ENCODE measurements around the gene RNF217. TPM values are rescaled to one million over a fixed set of nuclear protein-coding genes. Genes with fewer than 3 reads are reported as not detected.

Gene RNF217
- total RNA-seq, 1 donor from 2014 or later = not detected

DNA sequence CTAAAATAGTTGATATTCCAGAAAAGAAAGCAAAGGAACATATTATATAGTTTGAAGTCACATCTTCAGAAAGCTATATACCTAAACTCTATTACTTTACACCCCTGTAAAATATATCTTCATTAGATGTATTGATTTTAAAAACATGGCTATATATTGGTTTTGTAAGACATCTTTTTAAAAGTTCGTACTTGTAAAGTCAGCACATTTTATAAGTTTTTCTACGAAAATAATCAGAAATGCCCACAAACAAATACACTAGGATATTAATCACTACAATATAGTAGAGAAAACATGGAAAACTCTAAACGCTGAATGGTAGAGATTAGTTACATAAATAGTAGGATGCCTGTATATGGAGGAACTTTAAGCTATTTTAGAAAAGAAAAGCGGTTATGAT, 52.9 kb downstream of the RNF217 start:
- DNase-seq = no peak

DNA sequence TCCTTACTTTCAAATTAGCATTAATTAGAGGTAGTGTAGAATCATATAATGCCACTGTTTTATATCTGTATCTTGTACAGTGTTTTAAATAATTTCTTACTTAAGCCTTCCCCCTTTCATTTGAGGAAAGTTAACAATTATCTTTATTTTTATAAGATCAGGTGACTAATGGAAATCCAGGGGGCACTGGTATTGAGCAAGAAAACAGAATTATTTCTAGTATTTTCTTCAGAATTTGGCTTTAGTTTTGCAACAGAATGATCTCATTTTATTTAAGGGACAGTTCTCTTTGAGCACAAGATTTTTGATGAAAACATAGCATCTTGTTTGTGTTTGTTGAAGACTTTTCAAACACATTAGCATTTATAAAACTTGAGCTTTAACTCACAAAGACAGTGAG, 55.9 kb downstream of the RNF217 start:
- H3K27ac Mint-ChIP-seq = no peak overlapping the region
- H3K36me3 Mint-ChIP-seq (ENCODE audit: low read depth) = no peaks in the 10 kb centered on the region
- H3K27me3 Mint-ChIP-seq = no peaks in the 10 kb centered on the region
- H3K9me3 Mint-ChIP-seq = no peaks in the 10 kb centered on the region
- CTCF ChIA-PET = no interaction called here
- POLR2A ChIA-PET = no interaction called here
- intact Hi-C loops (cut with micrococcal nuclease) = no loop called here
- no peak for ATAC-seq (ENCODE audit: low read depth)
- no peaks in the 10 kb centered on the region for H3K4me1 Mint-ChIP-seq
- no peak overlapping the region for H3K4me3 Mint-ChIP-seq
- no peak for DNase-seq
- TF ChIP-seq, protein P1, sequence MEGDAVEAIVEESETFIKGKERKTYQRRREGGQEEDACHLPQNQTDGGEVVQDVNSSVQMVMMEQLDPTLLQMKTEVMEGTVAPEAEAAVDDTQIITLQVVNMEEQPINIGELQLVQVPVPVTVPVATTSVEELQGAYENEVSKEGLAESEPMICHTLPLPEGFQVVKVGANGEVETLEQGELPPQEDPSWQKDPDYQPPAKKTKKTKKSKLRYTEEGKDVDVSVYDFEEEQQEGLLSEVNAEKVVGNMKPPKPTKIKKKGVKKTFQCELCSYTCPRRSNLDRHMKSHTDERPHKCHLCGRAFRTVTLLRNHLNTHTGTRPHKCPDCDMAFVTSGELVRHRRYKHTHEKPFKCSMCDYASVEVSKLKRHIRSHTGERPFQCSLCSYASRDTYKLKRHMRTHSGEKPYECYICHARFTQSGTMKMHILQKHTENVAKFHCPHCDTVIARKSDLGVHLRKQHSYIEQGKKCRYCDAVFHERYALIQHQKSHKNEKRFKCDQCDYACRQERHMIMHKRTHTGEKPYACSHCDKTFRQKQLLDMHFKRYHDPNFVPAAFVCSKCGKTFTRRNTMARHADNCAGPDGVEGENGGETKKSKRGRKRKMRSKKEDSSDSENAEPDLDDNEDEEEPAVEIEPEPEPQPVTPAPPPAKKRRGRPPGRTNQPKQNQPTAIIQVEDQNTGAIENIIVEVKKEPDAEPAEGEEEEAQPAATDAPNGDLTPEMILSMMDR (IDR thresholded peaks at IDR 0.05) = no peak

More for the DNA sequence above, 52.9 kb downstream of the RNF217 start:
- CTCF ChIA-PET = no interaction called here
- H3K9me3 Mint-ChIP-seq = no peaks in the 10 kb centered on the region
- no peak overlapping the region for H3K27ac Mint-ChIP-seq
- TF ChIP-seq, protein P1 (IDR thresholded peaks at IDR 0.05) = no peak
- H3K27me3 Mint-ChIP-seq = no peaks in the 10 kb centered on the region
- intact Hi-C loops (cut with micrococcal nuclease) = no loop called here
- no peak overlapping the region for H3K4me3 Mint-ChIP-seq
- ATAC-seq (ENCODE audit: low read depth) = no peak
- POLR2A ChIA-PET = no interaction called here
- no peaks in the 10 kb centered on the region for H3K36me3 Mint-ChIP-seq (ENCODE audit: low read depth)
- no peaks in the 10 kb centered on the region for H3K4me1 Mint-ChIP-seq

- ATAC-seq (ENCODE audit: low read depth) = no peak
- no peak for DNase-seq
- Mint-ChIP-seq H3K36me3 (ENCODE audit: low read depth) (no peaks in the 10 kb centered on the region), H3K4me1 (no peaks in the 10 kb centered on the region), H3K4me3 (no peak overlapping the region), H3K27me3 (no peaks in the 10 kb centered on the region), H3K9me3 (no peaks in the 10 kb centered on the region), H3K27ac (no peak overlapping the region)
- ChIA-PET POLR2A (no interaction called here), CTCF (no interaction called here)
- intact Hi-C loops (cut with micrococcal nuclease) = no loop called here
- TF ChIP-seq, protein P1 (IDR thresholded peaks at IDR 0.05) = no peak
Measured at GRCh38 chr6:125019281-125019680, 57.0 kb downstream of the RNF217 start.

DNA sequence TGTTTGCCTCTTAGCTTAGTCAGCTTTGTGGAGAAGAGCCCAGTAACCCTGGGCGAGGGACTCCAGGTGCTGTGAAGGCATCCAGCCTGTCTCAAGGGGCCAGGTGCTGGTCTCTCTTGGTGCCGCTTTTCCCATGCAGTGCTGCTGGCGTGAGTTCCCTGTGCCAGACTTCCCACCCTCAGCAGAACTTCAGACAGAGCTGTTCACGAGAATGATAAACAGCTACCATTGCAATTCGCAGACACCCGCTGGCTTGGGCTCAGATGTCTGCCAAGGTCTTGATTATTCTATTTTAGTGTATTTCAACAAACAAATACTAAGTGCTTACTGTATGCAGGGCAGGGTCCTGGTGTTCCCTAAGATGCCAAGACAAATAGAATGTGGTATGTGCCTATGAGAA, 57.7 kb downstream of the RNF217 start:
- TF ChIP-seq, protein P1 (IDR thresholded peaks at IDR 0.05) = no peak
- H3K27ac Mint-ChIP-seq = no peak overlapping the region
- ATAC-seq (ENCODE audit: low read depth) (no peak), DNase-seq (no peak)
- intact Hi-C loops (cut with micrococcal nuclease) = no loop called here
- POLR2A ChIA-PET = no interaction called here
- CTCF ChIA-PET = no interaction called here
- H3K4me3 Mint-ChIP-seq = no peak overlapping the region
- H3K36me3 Mint-ChIP-seq (ENCODE audit: low read depth) = no peaks in the 10 kb centered on the region
- no peaks in the 10 kb centered on the region for H3K27me3 Mint-ChIP-seq
- H3K9me3 Mint-ChIP-seq = no peaks in the 10 kb centered on the region
- H3K4me1 Mint-ChIP-seq = no peaks in the 10 kb centered on the region

DNA sequence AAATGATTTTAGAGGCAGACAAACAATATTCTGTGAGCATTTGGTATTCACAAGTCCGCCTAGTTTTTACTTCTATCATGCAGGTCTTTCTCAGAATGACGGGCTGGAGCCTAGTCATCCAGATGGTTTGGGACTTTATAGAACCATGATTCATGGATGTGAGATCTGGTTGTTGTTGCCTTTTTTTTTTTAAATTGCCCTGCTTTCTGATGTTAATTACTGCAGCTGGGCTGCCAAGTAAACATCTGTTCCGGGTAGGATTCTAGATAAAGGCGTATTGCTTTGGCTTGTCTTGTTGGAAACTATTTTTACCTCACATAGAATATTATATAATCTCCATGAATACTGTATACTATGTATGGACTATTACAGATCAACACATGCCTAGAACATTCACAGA, 58.1 kb downstream of the RNF217 start:
- no peaks in the 10 kb centered on the region for H3K4me1 Mint-ChIP-seq
- TF ChIP-seq, protein P1 (IDR thresholded peaks at IDR 0.05) = no peak
- no peaks in the 10 kb centered on the region for H3K36me3 Mint-ChIP-seq (ENCODE audit: low read depth)
- no peak overlapping the region for H3K27ac Mint-ChIP-seq
- intact Hi-C loops (cut with micrococcal nuclease) = no loop called here
- no peak for ATAC-seq (ENCODE audit: low read depth)
- no peak overlapping the region for H3K4me3 Mint-ChIP-seq
- H3K9me3 Mint-ChIP-seq = no peaks in the 10 kb centered on the region
- no peaks in the 10 kb centered on the region for H3K27me3 Mint-ChIP-seq
- ChIA-PET CTCF (no interaction called here), POLR2A (no interaction called here)
- no peak for DNase-seq

Measured in activated B cell treated with CpG ODN at 0.5 μM for 24 hours (primary cell).